Breast epithelium (tissue), 4 donors: ENCODE data around the gene ASAP2. TPM values are rescaled to one million over a fixed set of nuclear protein-coding genes. Genes with fewer than 3 reads are reported as not detected.

Source experiments
- DNase-seq, 2 donors: peaks; one replicate each; pipeline ENCODE4 v3.0.0-alpha.2; 2019; ENCODE audit warnings: low spot score in 2 of 2
- H3K27ac ChIP-seq, 2 donors: fragments of 200-600 bp; sonication (generic) in 1 of 2; one replicate each; pipeline ENCODE4 v1.5.1; 2016 to 2019; ENCODE audit warnings: mild to moderate bottlenecking in 1 of 2
- H3K27me3 ChIP-seq, 2 donors: fragments of 200-600 bp; sonication (generic) in 1 of 2; one replicate each; pipeline versions ENCODE4 v1.5.1 to v1.6.0; 2017 to 2019; ENCODE audit warnings: control low read depth in 1 of 2, mild to moderate bottlenecking in 1 of 2
- H3K36me3 ChIP-seq: fragments of 200-600 bp; one replicate; pipeline ENCODE4 v1.5.1; 2019
- H3K4me1 ChIP-seq, 2 donors: fragments of 200-600 bp; sonication (generic); one replicate each; pipeline ENCODE4 v1.5.1; 2016 to 2019; ENCODE audit warnings: control low read depth in 1 of 2
- H3K4me3 ChIP-seq, 3 donors: fragments of 200-600 bp; sonication (generic); 1 replicate in 2 of 3; 2 replicates in 1 of 3; pipeline ENCODE4 v1.5.1; 2016 to 2019; ENCODE audit warnings: mild to moderate bottlenecking in 3 of 3, moderate library complexity in 2 of 3
- H3K9me3 ChIP-seq, 2 donors: fragments of 200-600 bp; sonication (generic) in 1 of 2; one replicate each; pipeline ENCODE4 v1.5.1; 2016 to 2019; ENCODE audit warnings: control low read depth in 1 of 2
- POLR2A ChIP-seq: fragments of 450-650 bp; IDR thresholded peaks from one replicate; pipeline ENCODE4 v1.6.1; 2016; ENCODE audit warnings: antibody characterized with exemption, mild to moderate bottlenecking, moderate library complexity
- POLR2AphosphoS5 ChIP-seq, 3 donors: sonication (generic); formaldehyde crosslinking; IDR thresholded peaks; one replicate each; pipeline ENCODE4 v1.6.1; 2017; ENCODE audit warnings: antibody characterized with exemption in 3 of 3
- intact Hi-C: fragments of 100-400 bp; cut with DNase I; formaldehyde crosslinking; loops from one replicate; pipeline ENCODE4 v1.15.1; 2023; ENCODE audit warnings: low total_unique reads
- total RNA-seq, 3 donors: library from RNA; depleted of rRNA; stranded (reverse); fragments of >200 nt; gene quantifications; one replicate each; pipeline ENCODE4 v1.1.0, GENCODE V29; 2016
- TF ChIP-seq, protein P1 (sequence below), 3 donors: fragments of 450-650 bp; IDR thresholded peaks; one replicate each; pipeline ENCODE4 v1.5.1; 2016 to 2017; ENCODE audit warnings: antibody characterized with exemption in 3 of 3, mild to moderate bottlenecking in 3 of 3, moderate library complexity in 3 of 3

ASAP2 gene
- total RNA-seq, 3 donors from 2014 or later = 14.5 to 24.2 (median 21.0) TPM

DNA sequence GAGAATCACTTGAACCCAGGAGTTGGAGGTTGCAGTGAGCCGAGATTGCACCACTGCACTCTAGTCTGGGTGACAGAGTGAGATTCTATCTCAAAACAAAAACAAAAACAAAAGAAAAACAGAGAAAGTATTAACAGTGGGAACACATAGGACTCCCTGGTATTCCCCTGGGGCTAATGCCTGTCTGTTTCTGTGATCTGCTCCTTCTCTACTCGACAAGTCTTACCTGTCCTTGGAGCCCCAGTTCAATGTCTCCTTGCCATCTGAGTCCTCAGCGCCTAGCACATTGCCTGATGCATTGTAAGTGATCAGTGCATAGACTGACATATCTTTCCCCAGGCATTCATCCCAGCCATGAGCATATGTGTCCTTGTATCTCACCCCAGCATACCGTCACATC lies 85.8 kb downstream of the ASAP2 start:
- intact Hi-C loops = no loop called here
- no peak for TF ChIP-seq POLR2AphosphoS5 (IDR thresholded peaks at IDR 0.05)
- TF ChIP-seq POLR2A = no peak
- TF ChIP-seq, protein P1, sequence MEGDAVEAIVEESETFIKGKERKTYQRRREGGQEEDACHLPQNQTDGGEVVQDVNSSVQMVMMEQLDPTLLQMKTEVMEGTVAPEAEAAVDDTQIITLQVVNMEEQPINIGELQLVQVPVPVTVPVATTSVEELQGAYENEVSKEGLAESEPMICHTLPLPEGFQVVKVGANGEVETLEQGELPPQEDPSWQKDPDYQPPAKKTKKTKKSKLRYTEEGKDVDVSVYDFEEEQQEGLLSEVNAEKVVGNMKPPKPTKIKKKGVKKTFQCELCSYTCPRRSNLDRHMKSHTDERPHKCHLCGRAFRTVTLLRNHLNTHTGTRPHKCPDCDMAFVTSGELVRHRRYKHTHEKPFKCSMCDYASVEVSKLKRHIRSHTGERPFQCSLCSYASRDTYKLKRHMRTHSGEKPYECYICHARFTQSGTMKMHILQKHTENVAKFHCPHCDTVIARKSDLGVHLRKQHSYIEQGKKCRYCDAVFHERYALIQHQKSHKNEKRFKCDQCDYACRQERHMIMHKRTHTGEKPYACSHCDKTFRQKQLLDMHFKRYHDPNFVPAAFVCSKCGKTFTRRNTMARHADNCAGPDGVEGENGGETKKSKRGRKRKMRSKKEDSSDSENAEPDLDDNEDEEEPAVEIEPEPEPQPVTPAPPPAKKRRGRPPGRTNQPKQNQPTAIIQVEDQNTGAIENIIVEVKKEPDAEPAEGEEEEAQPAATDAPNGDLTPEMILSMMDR (IDR thresholded peaks at IDR 0.05) = no peak
- H3K4me1 ChIP-seq = no peaks in the 10 kb centered on the region
- no peak overlapping the region for H3K4me3 ChIP-seq
- H3K27ac ChIP-seq = no peak overlapping the region
- H3K27me3 ChIP-seq = no peaks in the 10 kb centered on the region
- H3K9me3 ChIP-seq = no peaks in the 10 kb centered on the region
- DNase-seq = no peak
- H3K36me3 ChIP-seq = no peaks in the 10 kb centered on the region

DNA sequence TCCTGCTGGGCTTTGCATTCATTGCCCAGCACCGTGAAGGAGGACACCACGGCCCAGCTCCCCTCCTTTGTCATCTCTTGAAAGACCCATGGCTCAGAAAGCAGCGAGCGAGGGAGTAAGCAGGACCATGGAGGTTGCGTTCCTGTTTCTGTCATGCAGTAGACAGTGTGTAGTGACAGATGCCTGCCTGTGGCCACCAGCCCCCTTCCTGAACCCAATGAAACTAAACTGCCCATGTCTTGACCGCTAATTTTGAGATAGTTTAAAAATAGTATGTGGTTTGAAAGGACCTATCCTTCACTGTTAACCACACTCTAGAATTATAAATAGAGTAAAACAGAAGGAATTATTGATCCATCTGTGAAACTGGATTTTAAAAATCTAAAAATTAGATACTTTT lies 88.2 kb downstream of the ASAP2 start:
- no peaks in the 10 kb centered on the region for H3K4me1 ChIP-seq
- H3K27me3 ChIP-seq = no peaks in the 10 kb centered on the region
- intact Hi-C loops = no loop called here
- no peak overlapping the region for H3K4me3 ChIP-seq
- no peak overlapping the region for H3K27ac ChIP-seq
- DNase-seq = no peak
- no peaks in the 10 kb centered on the region for H3K36me3 ChIP-seq
- no peak for TF ChIP-seq POLR2AphosphoS5 (IDR thresholded peaks at IDR 0.05)
- TF ChIP-seq, protein P1 (IDR thresholded peaks at IDR 0.05) = no peak
- TF ChIP-seq POLR2A = no peak
- H3K9me3 ChIP-seq = no peaks in the 10 kb centered on the region

DNA sequence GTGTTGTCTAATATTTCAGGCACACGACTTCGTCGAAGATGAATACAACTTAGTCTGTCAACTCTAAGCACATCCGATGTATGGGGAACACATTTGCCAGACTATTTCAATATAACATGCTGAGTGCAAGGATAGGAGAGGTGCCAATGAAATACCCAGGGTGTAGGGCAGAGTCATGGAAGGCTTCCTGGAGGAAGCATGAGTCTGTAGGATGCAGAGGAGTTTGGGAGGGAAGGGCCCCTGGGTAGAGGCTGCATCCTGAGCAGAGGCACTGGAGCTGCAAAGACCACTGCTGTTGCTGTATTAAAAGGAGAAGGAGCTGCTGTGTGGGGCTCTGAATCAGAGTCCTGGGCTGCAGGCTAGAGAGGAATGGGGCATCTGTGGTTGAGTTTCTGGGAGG lies 89.9 kb downstream of the ASAP2 start:
- Histone ChIP-seq H3K27ac (no peak overlapping the region), H3K4me1 (no peaks in the 10 kb centered on the region), H3K9me3 (no peaks in the 10 kb centered on the region), H3K27me3 (no peaks in the 10 kb centered on the region), H3K4me3 (no peak overlapping the region), H3K36me3 (no peaks in the 10 kb centered on the region)
- no peak for TF ChIP-seq POLR2AphosphoS5 (IDR thresholded peaks at IDR 0.05)
- no peak for DNase-seq
- intact Hi-C loops = no loop called here

DNA sequence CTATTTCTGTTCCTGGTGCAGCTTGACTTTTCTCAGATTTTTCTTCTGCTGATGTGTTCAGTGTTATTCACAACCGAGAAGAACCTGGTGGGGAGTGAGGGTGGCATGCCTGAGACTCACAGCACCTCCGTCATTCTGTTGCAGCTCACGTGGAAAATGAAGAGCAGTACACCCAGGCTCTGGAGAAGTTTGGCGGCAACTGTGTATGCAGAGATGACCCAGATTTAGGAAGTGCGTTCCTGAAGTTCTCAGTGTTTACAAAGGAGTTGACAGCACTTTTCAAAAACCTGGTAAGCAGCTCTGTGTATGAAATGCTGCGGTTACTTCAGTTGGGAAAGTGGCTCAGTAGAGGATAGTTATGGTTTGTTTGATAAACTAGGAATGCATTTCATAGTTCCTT lies 90.5 kb downstream of the ASAP2 start:
- no peaks in the 10 kb centered on the region for H3K4me1 ChIP-seq
- no peak overlapping the region for H3K27ac ChIP-seq
- intact Hi-C loops = no loop called here
- DNase-seq = no peak
- no peaks in the 10 kb centered on the region for H3K9me3 ChIP-seq
- no peaks in the 10 kb centered on the region for H3K36me3 ChIP-seq
- no peak overlapping the region for H3K4me3 ChIP-seq
- no peak for TF ChIP-seq POLR2A
- TF ChIP-seq, protein P1 (IDR thresholded peaks at IDR 0.05) = no peak
- TF ChIP-seq POLR2AphosphoS5 (IDR thresholded peaks at IDR 0.05) = no peak
- no peaks in the 10 kb centered on the region for H3K27me3 ChIP-seq

DNA sequence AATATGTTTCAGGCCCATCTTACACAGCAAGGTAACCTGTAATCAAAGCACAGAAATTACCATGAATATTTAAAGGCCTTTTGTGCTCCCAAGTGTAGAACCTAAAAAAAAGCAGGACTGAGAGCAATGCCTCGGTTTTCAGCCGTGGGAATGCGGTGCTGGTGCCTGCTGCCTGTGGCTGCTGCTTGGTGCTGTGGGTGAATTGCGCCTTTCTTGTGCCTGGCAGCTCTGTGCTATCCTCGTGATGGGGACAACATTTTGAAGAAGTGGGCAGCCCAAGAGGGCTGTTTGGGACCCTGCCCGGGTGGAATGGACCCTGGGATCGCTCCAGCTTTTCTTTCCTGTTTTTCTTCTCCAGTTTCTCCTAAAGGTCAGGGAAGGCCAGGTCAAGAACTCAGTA lies 91.2 kb downstream of the ASAP2 start:
- H3K27me3 ChIP-seq = no peaks in the 10 kb centered on the region
- no peaks in the 10 kb centered on the region for H3K9me3 ChIP-seq
- intact Hi-C loops = no loop called here
- no peaks in the 10 kb centered on the region for H3K4me1 ChIP-seq
- H3K36me3 ChIP-seq = no peaks in the 10 kb centered on the region
- TF ChIP-seq POLR2A (no peak), POLR2AphosphoS5 (IDR thresholded peaks at IDR 0.05) (no peak)
- TF ChIP-seq, protein P1 (IDR thresholded peaks at IDR 0.05) = no peak
- no peak overlapping the region for H3K27ac ChIP-seq
- no peak overlapping the region for H3K4me3 ChIP-seq
- DNase-seq = no peak

DNA sequence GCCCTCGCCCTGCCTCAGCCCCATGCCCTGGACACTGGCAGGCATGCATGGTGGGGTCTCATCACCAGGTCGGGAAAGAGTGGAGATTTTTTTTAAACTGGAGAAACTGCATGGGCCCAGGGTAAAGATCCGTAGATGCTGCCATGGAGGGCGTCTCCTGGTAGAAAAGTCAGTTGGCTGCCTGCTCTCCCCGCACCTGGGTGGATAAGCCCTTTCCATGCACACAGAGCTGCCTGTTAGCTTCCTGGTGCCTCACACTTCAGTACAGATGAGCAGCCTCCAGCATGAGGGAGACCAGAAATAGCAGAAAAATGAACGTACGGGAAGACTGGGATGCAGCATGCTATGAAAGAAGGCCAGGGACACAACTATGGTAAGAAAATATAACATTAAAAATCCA lies 92.0 kb downstream of the ASAP2 start:
- H3K4me3 ChIP-seq = no peak overlapping the region
- no peaks in the 10 kb centered on the region for H3K27me3 ChIP-seq
- no peaks in the 10 kb centered on the region for H3K36me3 ChIP-seq
- no peak for DNase-seq
- no peak overlapping the region for H3K27ac ChIP-seq
- intact Hi-C loops = no loop called here
- no peak for TF ChIP-seq POLR2AphosphoS5 (IDR thresholded peaks at IDR 0.05)
- no peak for TF ChIP-seq POLR2A
- TF ChIP-seq, protein P1 (IDR thresholded peaks at IDR 0.05) = no peak
- no peaks in the 10 kb centered on the region for H3K9me3 ChIP-seq
- no peaks in the 10 kb centered on the region for H3K4me1 ChIP-seq
